Lower lobe of right lung (tissue), 2 donors: ENCODE results near the gene ANKRD44. TPM values are rescaled to one million over a fixed set of nuclear protein-coding genes. Genes with fewer than 3 reads are reported as not detected.

Experiments used
- ATAC-seq, 2 donors: fragments of 200-7000 bp; cut with Tn5 transposase; one replicate each; pipeline ENCODE4 v1.9.1; 2020 to 2022; ENCODE audit warnings: mild to moderate bottlenecking in 2 of 2, moderate library complexity in 2 of 2
- DNase-seq: peaks from one replicate; pipeline ENCODE4 v3.0.0-alpha.2; 2020
- H3K27ac ChIP-seq: fragments of 200-600 bp; one replicate; pipeline ENCODE4 v1.8.0; 2022
- H3K27me3 ChIP-seq: fragments of 200-600 bp; one replicate; pipeline ENCODE4 v1.8.0; 2022; ENCODE audit warnings: low read depth
- H3K36me3 ChIP-seq: fragments of 200-600 bp; one replicate; pipeline ENCODE4 v1.8.0; 2022; ENCODE audit warnings: mild to moderate bottlenecking
- H3K4me1 ChIP-seq: fragments of 200-600 bp; one replicate; pipeline ENCODE4 v1.8.0; 2022
- H3K4me3 ChIP-seq: fragments of 200-600 bp; one replicate; pipeline ENCODE4 v1.8.0; 2022; ENCODE audit warnings: mild to moderate bottlenecking
- H3K9me3 ChIP-seq: fragments of 200-600 bp; one replicate; pipeline ENCODE4 v1.8.0; 2022
- intact Hi-C: fragments of 100-400 bp; cut with DNase I; formaldehyde crosslinking; loops from one replicate; pipeline ENCODE4 v1.11.0; 2022
- total RNA-seq: library from RNA; stranded (reverse); fragmentation: NEBNext Ultra II Directional; extraction: Animal tissue kit (Norgen Biotek cat#: 25700); gene quantifications from one replicate; pipeline ENCODE4 v1.2.1, GENCODE V29; 2021
- TF ChIP-seq, protein P1 (sequence below): fragments of 200-600 bp; IDR thresholded peaks from one replicate; pipeline ENCODE4 v1.8.0; 2022; ENCODE audit warnings: antibody characterized with exemption, mild to moderate bottlenecking
- donor health status: DM: no; HTN: yes; CAD: no; lungs with severe emphysema.

Gene ANKRD44
- total RNA-seq, 1 donor from 2014 or later, result 58.7 TPM

GRCh38 chr2:197315371-197315770 lies 4.8 kb upstream of the ANKRD44 start:
- Histone ChIP-seq H3K9me3 (no peaks in the 10 kb centered on the region), H3K27ac (no peak overlapping the region), H3K4me3 (no peak overlapping the region), H3K36me3 (no peaks in the 10 kb centered on the region), H3K27me3 (no peaks in the 10 kb centered on the region), H3K4me1 (peaks cover 11% of the 10 kb centered on the region)
- TF ChIP-seq, protein P1, sequence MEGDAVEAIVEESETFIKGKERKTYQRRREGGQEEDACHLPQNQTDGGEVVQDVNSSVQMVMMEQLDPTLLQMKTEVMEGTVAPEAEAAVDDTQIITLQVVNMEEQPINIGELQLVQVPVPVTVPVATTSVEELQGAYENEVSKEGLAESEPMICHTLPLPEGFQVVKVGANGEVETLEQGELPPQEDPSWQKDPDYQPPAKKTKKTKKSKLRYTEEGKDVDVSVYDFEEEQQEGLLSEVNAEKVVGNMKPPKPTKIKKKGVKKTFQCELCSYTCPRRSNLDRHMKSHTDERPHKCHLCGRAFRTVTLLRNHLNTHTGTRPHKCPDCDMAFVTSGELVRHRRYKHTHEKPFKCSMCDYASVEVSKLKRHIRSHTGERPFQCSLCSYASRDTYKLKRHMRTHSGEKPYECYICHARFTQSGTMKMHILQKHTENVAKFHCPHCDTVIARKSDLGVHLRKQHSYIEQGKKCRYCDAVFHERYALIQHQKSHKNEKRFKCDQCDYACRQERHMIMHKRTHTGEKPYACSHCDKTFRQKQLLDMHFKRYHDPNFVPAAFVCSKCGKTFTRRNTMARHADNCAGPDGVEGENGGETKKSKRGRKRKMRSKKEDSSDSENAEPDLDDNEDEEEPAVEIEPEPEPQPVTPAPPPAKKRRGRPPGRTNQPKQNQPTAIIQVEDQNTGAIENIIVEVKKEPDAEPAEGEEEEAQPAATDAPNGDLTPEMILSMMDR, result no peak
- DNase-seq (no peak), ATAC-seq (no peak)
- intact Hi-C loops, result no loop called here

- H3K9me3 ChIP-seq, result no peaks in the 10 kb centered on the region
- DNase-seq (no peak), ATAC-seq (no peak)
- H3K27me3 ChIP-seq, result no peaks in the 10 kb centered on the region
- peaks cover 32% of the 10 kb centered on the region for H3K4me1 ChIP-seq
- intact Hi-C loops, result no loop called here
- no peak overlapping the region for H3K27ac ChIP-seq
- no peak overlapping the region for H3K4me3 ChIP-seq
- TF ChIP-seq, protein P1, result no peak
- H3K36me3 ChIP-seq, result no peaks in the 10 kb centered on the region
These were observed 1.6 kb upstream of the ANKRD44 start for GRCh38 chr2:197312186-197312585.

- H3K36me3 ChIP-seq, result no peaks in the 10 kb centered on the region
- H3K27me3 ChIP-seq, result no peaks in the 10 kb centered on the region
- intact Hi-C loops, result no loop called here
- TF ChIP-seq, protein P1, result no peak
- peaks cover 38% of the 10 kb centered on the region for H3K4me1 ChIP-seq
- H3K4me3 ChIP-seq, result peak overlapping the region; percentile 76
- no peaks in the 10 kb centered on the region for H3K9me3 ChIP-seq
- DNase-seq, result no peak
- peak overlapping the region; percentile 91 for H3K27ac ChIP-seq
- peak in 1 of 2 donors; percentile 21 for ATAC-seq
These were observed 947 bp upstream of the ANKRD44 start for GRCh38 chr2:197311421-197312033.

GRCh38 chr2:197310987-197311420 lies 424 bp upstream of the ANKRD44 start:
- Histone ChIP-seq H3K4me1 (peaks cover 44% of the 10 kb centered on the region), H3K27me3 (no peaks in the 10 kb centered on the region), H3K9me3 (no peaks in the 10 kb centered on the region), H3K4me3 (peak overlapping the region; percentile 76), H3K36me3 (no peaks in the 10 kb centered on the region), H3K27ac (peak overlapping the region; percentile 91)
- DNase-seq (no peak), ATAC-seq (peak in 1 of 2 donors; percentile 1)
- TF ChIP-seq, protein P1, result no peak
- intact Hi-C loops, result no loop called here

DNA sequence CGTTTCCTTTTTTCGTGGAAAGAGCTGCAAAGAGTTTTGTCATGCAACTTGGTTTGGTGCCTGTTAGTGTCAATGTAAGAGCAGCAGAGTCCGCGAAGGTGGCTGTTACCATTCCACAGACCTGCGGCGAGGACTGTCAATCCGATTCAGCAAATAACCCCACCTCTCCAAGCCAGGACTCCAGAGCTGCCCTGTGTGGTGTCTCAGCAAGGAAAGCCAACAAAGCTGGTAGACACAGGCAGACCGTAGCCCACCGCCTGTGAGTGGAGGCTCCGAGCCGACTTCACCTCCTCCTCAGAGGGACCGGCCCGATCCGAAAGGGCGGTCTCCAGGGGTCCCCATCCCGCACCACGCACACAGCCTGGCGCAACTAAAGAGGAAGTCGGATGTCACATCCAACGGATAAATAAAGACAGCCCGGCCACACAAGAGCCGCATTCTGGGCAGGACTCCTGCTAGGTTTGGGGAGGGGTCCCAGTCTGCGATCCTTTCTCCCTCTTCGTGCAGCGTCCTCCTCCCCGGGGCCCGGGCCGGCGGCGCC lies 819 bp downstream of the ANKRD44 start:
- intact Hi-C loops, result loop anchor here (5.0 kb wide), 1 partner anchor 112 kb away; no protein-coding TSS in a partner anchor
- Histone ChIP-seq H3K36me3 (no peaks in the 10 kb centered on the region), H3K4me3 (peak overlapping the region; percentile 76), H3K27ac (peak overlapping the region; percentile 91), H3K4me1 (peaks cover 52% of the 10 kb centered on the region), H3K9me3 (no peaks in the 10 kb centered on the region), H3K27me3 (no peaks in the 10 kb centered on the region)
- peak; percentile 5 to 21 for ATAC-seq
- DNase-seq, result peak; percentile 63
- TF ChIP-seq, protein P1, result no peak
